Measurements from ENCODE around the gene NBAS. TPM values are rescaled to one million over a fixed set of nuclear protein-coding genes. Genes with fewer than 3 reads are reported as not detected.

The NBAS gene
- total and polyA plus RNA-seq, 7 donors = 19.5 to 52.8 (median 27.0) TPM

GRCh38 chr2:15184491-15184890, 376.6 kb downstream of the NBAS start:
- Histone ChIP-seq H3K9me3 (no peaks in the 10 kb centered on the region), H3K4me1 (no peaks in the 10 kb centered on the region), H3K27ac (no peak overlapping the region), H3K27me3 (ENCODE audit: insufficient read depth in 3 of 3, low read length in 2 of 3) (no peaks in the 10 kb centered on the region), H3K36me3 (ENCODE audit: insufficient read depth in 1 of 2, low read depth in 1 of 2) (peaks cover 10 to 16% of the 10 kb centered on the region in 2 donors), H3K4me3 (no peak overlapping the region)
- WGBS, 3 donors = 94 to 96% (median 95%) methylated on average over 5 of the region's 5 CpGs
- no peak for TF ChIP-seq CTCF (IDR thresholded peaks at IDR 0.05)
- no peak for DNase-seq
- ATAC-seq = no peak
- intact Hi-C loops (cut with DNase I) = no loop called here

GRCh38 chr2:15182275-15182674, 378.9 kb downstream of the NBAS start:
- no peaks in the 10 kb centered on the region for H3K27me3 ChIP-seq (ENCODE audit: insufficient read depth in 3 of 3, low read length in 2 of 3)
- 95 to 98% (median 96%) methylated on average over 5 of the region's 5 CpGs for WGBS, 3 donors
- no peak overlapping the region for H3K27ac ChIP-seq
- H3K9me3 ChIP-seq = no peaks in the 10 kb centered on the region
- H3K36me3 ChIP-seq (ENCODE audit: insufficient read depth in 1 of 2, low read depth in 1 of 2) = peaks cover 12 to 13% of the 10 kb centered on the region in 2 donors
- H3K4me3 ChIP-seq = no peak overlapping the region
- H3K4me1 ChIP-seq = no peaks in the 10 kb centered on the region
- intact Hi-C loops (cut with DNase I) = no loop called here
- DNase-seq (no peak), ATAC-seq (no peak)
- TF ChIP-seq CTCF (IDR thresholded peaks at IDR 0.05) = no peak

GRCh38 chr2:15181092-15181745, 379.9 kb downstream of the NBAS start:
- no peak for ATAC-seq

DNA sequence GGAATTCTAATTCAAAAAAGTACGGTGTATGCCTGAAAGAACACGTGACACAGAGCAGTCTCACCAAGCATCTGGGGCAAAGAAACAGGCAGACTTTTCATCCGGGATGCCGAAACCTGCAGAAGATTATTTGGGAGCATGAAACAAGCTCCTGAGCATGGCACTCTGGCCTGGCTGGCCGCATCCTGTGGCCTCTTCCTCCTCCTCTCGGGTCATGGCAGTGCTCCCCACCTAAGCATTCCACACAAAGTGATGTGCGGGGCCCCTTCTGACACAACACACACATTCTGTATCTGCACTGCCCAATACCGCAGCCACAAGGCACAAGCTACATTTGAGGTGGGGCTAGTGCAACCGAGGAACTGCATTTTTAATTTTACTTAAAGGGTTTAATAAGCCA, 380.8 kb downstream of the NBAS start:
- no peak for TF ChIP-seq CTCF (IDR thresholded peaks at IDR 0.05)
- Histone ChIP-seq H3K4me1 (no peaks in the 10 kb centered on the region), H3K27ac (no peak overlapping the region), H3K4me3 (no peak overlapping the region), H3K27me3 (ENCODE audit: insufficient read depth in 3 of 3, low read length in 2 of 3) (no peaks in the 10 kb centered on the region), H3K36me3 (ENCODE audit: insufficient read depth in 1 of 2, low read depth in 1 of 2) (peaks cover 13 to 22% of the 10 kb centered on the region in 2 donors), H3K9me3 (no peaks in the 10 kb centered on the region)
- ATAC-seq (no peak), DNase-seq (no peak)
- intact Hi-C loops (cut with DNase I) = no loop called here
- WGBS, 3 donors = 90 to 95% (median 92%) methylated on average over 9 of the region's 9 CpGs

More at GRCh38 chr2:15181092-15181745, 379.9 kb downstream of the NBAS start:
- H3K27ac ChIP-seq = no peak overlapping the region
- DNase-seq = no peak
- TF ChIP-seq CTCF (IDR thresholded peaks at IDR 0.05) = no peak
- no peaks in the 10 kb centered on the region for H3K4me1 ChIP-seq
- intact Hi-C loops (cut with DNase I) = no loop called here
- H3K4me3 ChIP-seq = no peak overlapping the region
- 80 to 85% (median 84%) methylated on average over 5 of the region's 5 CpGs for WGBS, 3 donors
- H3K36me3 ChIP-seq (ENCODE audit: insufficient read depth in 1 of 2, low read depth in 1 of 2) = peaks cover 10 to 19% of the 10 kb centered on the region in 2 donors
- no peaks in the 10 kb centered on the region for H3K27me3 ChIP-seq (ENCODE audit: insufficient read depth in 3 of 3, low read length in 2 of 3)
- no peaks in the 10 kb centered on the region for H3K9me3 ChIP-seq

- no peak for TF ChIP-seq CTCF (IDR thresholded peaks at IDR 0.05)
- no peak overlapping the region for H3K27ac ChIP-seq
- no peaks in the 10 kb centered on the region for H3K27me3 ChIP-seq (ENCODE audit: insufficient read depth in 3 of 3, low read length in 2 of 3)
- intact Hi-C loops (cut with DNase I) = no loop called here
- ATAC-seq (no peak), DNase-seq (no peak)
- 93 to 95% (median 94%) methylated on average over 14 of the region's 14 CpGs for WGBS, 3 donors
- no peaks in the 10 kb centered on the region for H3K9me3 ChIP-seq
- H3K4me3 ChIP-seq = no peak overlapping the region
- peaks cover 8 to 20% of the 10 kb centered on the region in 2 donors for H3K36me3 ChIP-seq (ENCODE audit: insufficient read depth in 1 of 2, low read depth in 1 of 2)
- no peaks in the 10 kb centered on the region for H3K4me1 ChIP-seq
Measured at GRCh38 chr2:15178946-15179345, 382.2 kb downstream of the NBAS start.

All from psoas muscle (tissue), 8 donors.